Measurements from ENCODE around the gene LMAN2. TPM values are rescaled to one million over a fixed set of nuclear protein-coding genes. Genes with fewer than 3 reads are reported as not detected.

Gene LMAN2
- total RNA-seq, 2 experiments from 2014 or later, result 119 to 127 TPM

DNA sequence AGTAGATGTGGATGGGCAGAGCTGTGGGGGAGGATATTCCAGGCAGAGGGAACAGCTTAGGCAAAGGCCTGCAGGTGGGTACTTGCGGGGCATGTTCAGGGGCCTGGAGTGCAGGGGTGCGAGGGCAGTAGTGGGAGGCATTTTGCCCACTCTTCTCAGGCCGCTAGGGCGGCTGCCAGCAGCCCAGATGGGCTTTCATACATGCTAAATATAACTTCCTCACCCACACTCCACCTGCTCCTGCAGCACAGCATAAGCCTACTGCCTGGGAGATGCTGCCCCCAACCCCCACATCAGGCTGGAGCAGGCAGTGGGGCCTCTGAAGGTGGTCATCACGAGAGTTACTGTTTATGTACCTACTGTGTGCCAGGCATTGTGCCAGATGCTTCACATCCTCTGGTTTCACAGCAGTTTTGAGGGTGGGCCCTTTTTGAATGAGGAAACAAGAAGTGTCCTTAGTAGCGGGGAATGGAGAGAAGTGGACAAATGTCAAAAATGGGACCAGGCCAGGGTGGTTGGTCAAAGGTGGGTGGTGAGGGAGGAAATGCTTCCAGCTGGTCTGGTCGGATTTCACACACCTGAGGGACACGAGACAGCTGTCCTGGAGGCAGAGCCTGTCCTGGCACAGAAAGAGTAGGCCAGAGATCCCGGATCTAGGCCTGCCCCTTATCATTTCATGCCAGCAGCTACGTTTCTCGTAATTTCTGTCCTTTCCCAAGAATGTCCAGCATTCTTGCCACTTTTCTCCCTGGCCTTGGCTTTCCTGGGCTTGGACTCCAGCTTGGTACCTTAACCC is 18.4 kb upstream of the LMAN2 start:
- POLR2A ChIA-PET, result interaction anchor here (0.8 to 4.0 kb wide), 3 partner anchors 9 to 20 kb away, joined by 3 to 18 read pairs (median 6); partner anchors contain the start of gene LMAN2
- CTCF ChIA-PET, result interaction anchor here (0.7 to 9.3 kb wide), 35 partner anchors 8 to 134 kb away, joined by 3 to 122 read pairs (median 4); partner anchors contain the start of genes F12, LMAN2, MXD3 and PFN3
- Mint-ChIP-seq H3K9me3 (ENCODE audit: insufficient read depth) (no peaks in the 10 kb centered on the region), H3K27ac (peak overlapping the region; percentile 32), H3K36me3 (ENCODE audit: low read depth) (peaks cover 71% of the 10 kb centered on the region), H3K4me1 (ENCODE audit: low read depth) (peaks cover 72% of the 10 kb centered on the region), H3K27me3 (ENCODE audit: low read depth) (no peaks in the 10 kb centered on the region), H3K4me3 (no peak overlapping the region)
- DNase-seq, result no peak
- no peak for ATAC-seq

- POLR2A ChIA-PET, result interaction anchor here (0.5 to 1.3 kb wide), 3 partner anchors 10 to 58 kb away, joined by 4 to 6 read pairs (median 4); partner anchors contain the start of genes GRK6 and LMAN2
- CTCF ChIA-PET, result interaction anchor here (0.7 to 9.3 kb wide), 28 partner anchors 9 to 133 kb away, joined by 3 to 122 read pairs (median 3); partner anchors contain the start of genes LMAN2, PFN3, RGS14 and SLC34A1
- peaks cover 74% of the 10 kb centered on the region for H3K4me1 Mint-ChIP-seq (ENCODE audit: low read depth)
- DNase-seq, result peak; percentile 55
- peak overlapping the region; percentile 51 for H3K27ac Mint-ChIP-seq
- H3K9me3 Mint-ChIP-seq (ENCODE audit: insufficient read depth), result no peaks in the 10 kb centered on the region
- peaks cover 70% of the 10 kb centered on the region for H3K36me3 Mint-ChIP-seq (ENCODE audit: low read depth)
- no peak overlapping the region for H3K4me3 Mint-ChIP-seq
- ATAC-seq, result no peak
- no peaks in the 10 kb centered on the region for H3K27me3 Mint-ChIP-seq (ENCODE audit: low read depth)
Observed at GRCh38 chr5:177368869-177369644, 17.6 kb upstream of the LMAN2 start.

DNA sequence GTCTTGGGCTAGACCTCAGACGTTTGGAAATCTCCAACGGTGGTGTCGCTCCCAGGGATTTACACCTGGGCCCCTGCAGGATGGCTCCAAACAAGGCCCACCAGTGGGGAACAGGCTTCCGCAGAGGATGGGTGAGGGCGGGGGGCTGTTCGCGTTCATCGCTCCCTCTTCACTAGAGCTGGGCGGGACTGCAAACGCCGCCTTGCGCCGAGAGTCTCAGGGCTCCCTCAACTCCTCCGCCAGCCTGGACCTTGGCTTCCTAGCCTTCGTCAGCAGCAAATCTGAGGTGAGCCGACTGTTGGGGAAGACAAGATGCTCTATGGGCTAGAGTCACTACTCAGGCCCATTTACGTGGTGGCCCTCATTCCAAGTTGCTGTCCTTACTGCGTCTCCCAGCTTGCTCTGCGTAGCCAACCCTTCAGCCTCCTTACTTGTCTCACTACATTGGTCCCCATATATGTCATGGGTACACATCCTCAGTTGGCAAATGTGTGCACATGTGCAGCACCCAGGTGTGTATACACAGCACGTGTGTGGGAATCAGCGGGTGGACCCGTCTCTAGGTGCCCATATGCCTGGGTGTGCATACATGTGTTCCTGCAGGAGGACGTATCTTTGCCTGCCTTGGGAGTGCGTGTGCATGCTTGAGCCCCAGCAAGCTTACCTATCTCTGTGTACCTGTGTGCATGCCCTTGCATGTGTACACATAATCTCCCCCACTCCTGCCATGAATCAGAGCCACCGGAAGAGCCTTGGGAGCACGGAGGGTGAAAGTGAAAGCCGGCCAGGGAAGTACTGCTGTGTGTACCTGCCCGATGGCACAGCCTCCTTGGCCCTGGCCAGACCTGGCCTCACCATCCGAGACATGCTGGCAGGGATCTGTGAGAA is 16.8 kb upstream of the LMAN2 start:
- Mint-ChIP-seq H3K27me3 (ENCODE audit: low read depth) (no peaks in the 10 kb centered on the region), H3K36me3 (ENCODE audit: low read depth) (peaks cover 64% of the 10 kb centered on the region), H3K9me3 (ENCODE audit: insufficient read depth) (no peaks in the 10 kb centered on the region), H3K27ac (peak overlapping the region; percentile 6), H3K4me1 (ENCODE audit: low read depth) (peaks cover 73% of the 10 kb centered on the region), H3K4me3 (no peak overlapping the region)
- ChIA-PET CTCF (interaction anchor here (0.8 to 9.3 kb wide), 25 partner anchors 9 to 132 kb away, joined by 3 to 122 read pairs (median 3); partner anchors contain the start of genes LMAN2, PFN3, RGS14 and SLC34A1), POLR2A (interaction anchor here (0.5 to 1.3 kb wide), 2 partner anchors 17 to 59 kb away, joined by 4 read pairs; partner anchors contain the start of genes GRK6 and LMAN2)
- no peak for DNase-seq
- ATAC-seq, result no peak

GRCh38 chr5:177367323-177367848 is 15.9 kb upstream of the LMAN2 start:
- DNase-seq, result no peak
- H3K36me3 Mint-ChIP-seq (ENCODE audit: low read depth), result peaks cover 61% of the 10 kb centered on the region
- POLR2A ChIA-PET, result no interaction called here

GRCh38 chr5:177366528-177367322 is 15.3 kb upstream of the LMAN2 start:
- Mint-ChIP-seq H3K9me3 (ENCODE audit: insufficient read depth) (no peaks in the 10 kb centered on the region), H3K27me3 (ENCODE audit: low read depth) (no peaks in the 10 kb centered on the region), H3K4me1 (ENCODE audit: low read depth) (peaks cover 73% of the 10 kb centered on the region), H3K4me3 (no peak overlapping the region), H3K27ac (no peak overlapping the region), H3K36me3 (ENCODE audit: low read depth) (peaks cover 63% of the 10 kb centered on the region)
- DNase-seq, result no peak
- CTCF ChIA-PET, result interaction anchor here (4.0 kb wide), 1 partner anchor 23 kb away, joined by 23 read pairs; no protein-coding TSS in a partner anchor
- POLR2A ChIA-PET, result interaction anchor here (0.9 kb wide), 1 partner anchor 10 kb away, joined by 3 read pairs; no protein-coding TSS in a partner anchor
- no peak for ATAC-seq

More at GRCh38 chr5:177367323-177367848, 15.9 kb upstream of the LMAN2 start:
- no peaks in the 10 kb centered on the region for H3K9me3 Mint-ChIP-seq (ENCODE audit: insufficient read depth)
- no peak overlapping the region for H3K4me3 Mint-ChIP-seq
- CTCF ChIA-PET, result no interaction called here
- no peak overlapping the region for H3K27ac Mint-ChIP-seq
- no peaks in the 10 kb centered on the region for H3K27me3 Mint-ChIP-seq (ENCODE audit: low read depth)
- ATAC-seq, result no peak
- peaks cover 72% of the 10 kb centered on the region for H3K4me1 Mint-ChIP-seq (ENCODE audit: low read depth)

- DNase-seq, result no peak
- peaks cover 59% of the 10 kb centered on the region for H3K36me3 Mint-ChIP-seq (ENCODE audit: low read depth)
- no peak overlapping the region for H3K27ac Mint-ChIP-seq
- H3K4me3 Mint-ChIP-seq, result no peak overlapping the region
- POLR2A ChIA-PET, result interaction anchor here (0.9 kb wide), 1 partner anchor 9 kb away, joined by 3 read pairs; no protein-coding TSS in a partner anchor
- H3K9me3 Mint-ChIP-seq (ENCODE audit: insufficient read depth), result no peaks in the 10 kb centered on the region
- no peaks in the 10 kb centered on the region for H3K27me3 Mint-ChIP-seq (ENCODE audit: low read depth)
- CTCF ChIA-PET, result interaction anchor here (4.0 kb wide), 1 partner anchor 24 kb away, joined by 23 read pairs; no protein-coding TSS in a partner anchor
- no peak for ATAC-seq
- H3K4me1 Mint-ChIP-seq (ENCODE audit: low read depth), result peaks cover 73% of the 10 kb centered on the region
Observed at GRCh38 chr5:177365845-177366527, 14.5 kb upstream of the LMAN2 start.

GRCh38 chr5:177364159-177364962 is 12.9 kb upstream of the LMAN2 start:
- Mint-ChIP-seq H3K27ac (peak overlapping the region; percentile 54), H3K36me3 (ENCODE audit: low read depth) (peaks cover 56% of the 10 kb centered on the region), H3K9me3 (ENCODE audit: insufficient read depth) (no peaks in the 10 kb centered on the region), H3K4me1 (ENCODE audit: low read depth) (peaks cover 75% of the 10 kb centered on the region), H3K4me3 (no peak overlapping the region), H3K27me3 (ENCODE audit: low read depth) (no peaks in the 10 kb centered on the region)
- ChIA-PET POLR2A (interaction anchor here (0.7 to 1.6 kb wide), 5 partner anchors 11 to 822 kb away, joined by 3 to 4 read pairs (median 3); no protein-coding TSS in a partner anchor), CTCF (interaction anchor here (0.9 to 4.0 kb wide), 5 partner anchors 19 to 91 kb away, joined by 3 to 23 read pairs (median 4); no protein-coding TSS in a partner anchor)
- ATAC-seq (no peak), DNase-seq (no peak)

- Mint-ChIP-seq H3K27me3 (ENCODE audit: low read depth) (no peaks in the 10 kb centered on the region), H3K4me3 (peak overlapping the region; percentile 79), H3K36me3 (ENCODE audit: low read depth) (peaks cover 56% of the 10 kb centered on the region), H3K9me3 (ENCODE audit: insufficient read depth) (no peaks in the 10 kb centered on the region), H3K27ac (no peak overlapping the region), H3K4me1 (ENCODE audit: low read depth) (peaks cover 75% of the 10 kb centered on the region)
- ChIA-PET POLR2A (interaction anchor here (1.0 to 1.6 kb wide), 3 partner anchors 11 to 54 kb away, joined by 3 to 4 read pairs (median 3); no protein-coding TSS in a partner anchor), CTCF (interaction anchor here (0.9 to 4.0 kb wide), 5 partner anchors 19 to 92 kb away, joined by 3 to 23 read pairs (median 4); no protein-coding TSS in a partner anchor)
- ATAC-seq, result no peak
- no peak for DNase-seq
Observed at GRCh38 chr5:177363565-177363964, 12.1 kb upstream of the LMAN2 start.

Data from activated CD8-positive, alpha-beta T cell treated with anti-CD3 and anti-CD28 coated beads, Interleukin-2, amount 10 ng/mL, durations not matched to agents 7 days and 5 days (primary cell).